Thymus (tissue), 14 donors: Measurements from ENCODE around the gene GART. TPM values are rescaled to one million over a fixed set of nuclear protein-coding genes. Genes with fewer than 3 reads are reported as not detected.

Source experiments
- DNase-seq, 9 donors: peaks; one replicate each; pipeline ENCODE4 v3.0.0-alpha.2; 2013; ENCODE audit warnings: low spot score in 9 of 9, low read depth in 6 of 9, missing footprints in 1 of 9
- H3K27ac ChIP-seq, 2 donors: one replicate each; pipeline ENCODE4 v1.5.1; 2013; ENCODE audit warnings: control low read depth in 1 of 2, low read depth in 1 of 2, low read length in 1 of 2, mild to moderate bottlenecking in 1 of 2, moderate library complexity in 1 of 2
- H3K27me3 ChIP-seq, 2 donors: one replicate each; pipeline ENCODE4 v1.5.1; 2013; ENCODE audit warnings: low read length in 1 of 2; ENCODE audit not compliant: control insufficient read depth in 2 of 2, insufficient read depth in 1 of 2
- H3K36me3 ChIP-seq, 2 donors: one replicate each; pipeline ENCODE4 v1.5.1; 2013; ENCODE audit warnings: low read length in 1 of 2, mild to moderate bottlenecking in 1 of 2, moderate library complexity in 1 of 2; ENCODE audit not compliant: control insufficient read depth in 2 of 2, insufficient read depth in 2 of 2
- H3K4me1 ChIP-seq, 2 donors: one replicate each; pipeline ENCODE4 v1.5.1; 2013; ENCODE audit warnings: low read length in 2 of 2; ENCODE audit not compliant: control insufficient read depth in 2 of 2, insufficient read depth in 2 of 2
- H3K4me3 ChIP-seq, 2 donors: one replicate each; pipeline ENCODE4 v1.5.1; 2013; ENCODE audit warnings: low read length in 2 of 2, control low read depth in 1 of 2, mild to moderate bottlenecking in 1 of 2
- H3K9me3 ChIP-seq, 2 donors: one replicate each; pipeline ENCODE4 v1.5.1; 2013; ENCODE audit warnings: low read length in 1 of 2, mild to moderate bottlenecking in 1 of 2; ENCODE audit not compliant: control insufficient read depth in 2 of 2, insufficient read depth in 1 of 2
- WGBS: extraction: QIAGEN DNeasy Blood & Tissue Kit; methylation state at CpG from one replicate; pipeline ENCODE4 v1.1.7; 2013; 5-methylcytosine and 5-hydroxymethylcytosine counted together
- long read RNA-seq, 10 donors: transcript quantifications; one replicate each; lab custom pipeline, GENCODE V29; 2026
- polyA plus RNA-seq: library from polyadenylated mRNA; stranded (reverse); fragments of 200-250 nt; gene quantifications from one replicate; pipeline ENCODE4 v1.2.3, GENCODE V29; 2013
- total RNA-seq: library from RNA; stranded (reverse); fragments of 120-200 nt; gene quantifications from one replicate; pipeline ENCODE4 v1.2.4, GENCODE V29; 2013
- donor health status: healthy.

GART gene
- total RNA-seq, result 58.5 TPM
- polyA plus RNA-seq, result 29.5 TPM
- long read RNA-seq, donor 1, partial matches to known transcripts, result 0 of 1 reads
- long read RNA-seq, donor 1, other reads (novel, unspliced or antisense), result 0 of 1 reads
- long read RNA-seq, donor 2, transcript GART-203 (22 exons, 3,341 nt), result major isoform, 13 of 1,334 reads
- long read RNA-seq, donor 2, partial matches to known transcripts, result 1,235 of 1,334 reads
- long read RNA-seq, donor 2, other reads (novel, unspliced or antisense), result 79 of 1,334 reads
- long read RNA-seq, donor 3, transcript GART-201 (11 exons, 2,149 nt), result minor isoform, 6 of 18 reads
- long read RNA-seq, donor 3, transcript GART-203 (22 exons, 3,341 nt), result major isoform, 11 of 18 reads
- long read RNA-seq, donor 3, partial matches to known transcripts, result 0 of 18 reads
- long read RNA-seq, donor 3, other reads (novel, unspliced or antisense), result 0 of 18 reads
- long read RNA-seq, donor 4, partial matches to known transcripts, result 0 of 6 reads
- long read RNA-seq, donor 4, other reads (novel, unspliced or antisense), result 0 of 6 reads
- long read RNA-seq, donor 5, transcript GART-201 (11 exons, 2,149 nt), result minor isoform, 5 of 22 reads
- long read RNA-seq, donor 5, transcript GART-203 (22 exons, 3,341 nt), result major isoform, 8 of 22 reads
- long read RNA-seq, donor 5, partial matches to known transcripts, result 7 of 22 reads
- long read RNA-seq, donor 5, other reads (novel, unspliced or antisense), result 0 of 22 reads
- long read RNA-seq, donor 6, transcript GART-203 (22 exons, 3,341 nt), result major isoform, 5 of 15 reads
- long read RNA-seq, donor 6, partial matches to known transcripts, result 7 of 15 reads
- long read RNA-seq, donor 6, other reads (novel, unspliced or antisense), result 0 of 15 reads
- long read RNA-seq, donor 7, partial matches to known transcripts, result 0 of 8 reads
- long read RNA-seq, donor 7, other reads (novel, unspliced or antisense), result 0 of 8 reads
- long read RNA-seq, donor 8, partial matches to known transcripts, result 0 of 4 reads
- long read RNA-seq, donor 8, other reads (novel, unspliced or antisense), result 0 of 4 reads
- long read RNA-seq, donor 9, transcript GART-203 (22 exons, 3,341 nt), result major isoform, 7 of 13 reads
- long read RNA-seq, donor 9, transcript GART-201 (11 exons, 2,149 nt), result minor isoform, 6 of 13 reads
- long read RNA-seq, donor 9, partial matches to known transcripts, result 0 of 13 reads
- long read RNA-seq, donor 9, other reads (novel, unspliced or antisense), result 0 of 13 reads
- long read RNA-seq, donor 10, partial matches to known transcripts, result 0 of 5 reads
- long read RNA-seq, donor 10, other reads (novel, unspliced or antisense), result 0 of 5 reads

DNA sequence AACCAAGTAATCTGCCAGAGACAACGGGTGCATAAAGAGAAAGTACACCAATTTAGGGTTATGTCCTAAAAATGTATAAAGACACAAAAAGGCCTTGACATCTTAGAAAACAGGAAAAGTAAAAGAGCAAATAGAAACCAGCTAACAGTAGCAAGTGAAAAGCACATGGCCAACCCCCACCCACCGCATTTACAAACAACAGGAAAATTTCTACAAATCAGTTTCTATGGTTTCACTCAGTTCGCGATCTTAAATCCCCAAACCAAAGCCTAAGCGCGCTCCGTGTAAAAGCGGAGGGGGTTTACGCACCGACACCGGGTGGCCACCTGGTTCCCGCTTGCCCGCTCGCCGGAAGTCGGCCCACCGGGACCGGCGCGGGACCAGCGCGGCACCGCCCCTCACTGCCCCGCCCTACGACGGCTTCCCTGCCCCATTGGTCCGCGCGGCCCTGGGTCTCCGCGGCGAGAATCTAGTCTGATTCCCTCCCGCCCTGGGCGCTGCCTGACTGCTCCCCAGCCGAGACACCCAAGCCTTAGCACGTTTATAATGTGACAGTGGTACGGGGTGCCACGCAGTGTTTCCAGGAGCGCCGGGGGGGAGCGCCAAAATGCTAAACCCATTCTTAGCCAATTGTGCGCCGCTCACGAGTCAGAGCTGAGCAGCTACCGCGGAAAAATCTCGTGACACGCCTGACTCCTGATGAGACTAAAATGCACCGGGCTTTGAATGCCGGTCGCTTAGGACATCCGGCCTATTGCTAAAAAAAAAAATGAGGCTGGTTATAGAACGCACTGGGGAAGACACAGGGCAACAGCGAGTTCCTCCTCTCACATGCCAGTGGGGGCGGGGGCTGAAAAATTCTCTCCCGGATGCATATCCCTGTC, at the start of gene GART:
Gene GART, minus strand, starts transcription at position 362 of the 884 bp plus-strand sequence. CDS start 2,802 bp downstream, outside the sequence.
- peak within 1 kb of the TSS; percentile 98 to 100 for H3K27ac ChIP-seq

DNA sequence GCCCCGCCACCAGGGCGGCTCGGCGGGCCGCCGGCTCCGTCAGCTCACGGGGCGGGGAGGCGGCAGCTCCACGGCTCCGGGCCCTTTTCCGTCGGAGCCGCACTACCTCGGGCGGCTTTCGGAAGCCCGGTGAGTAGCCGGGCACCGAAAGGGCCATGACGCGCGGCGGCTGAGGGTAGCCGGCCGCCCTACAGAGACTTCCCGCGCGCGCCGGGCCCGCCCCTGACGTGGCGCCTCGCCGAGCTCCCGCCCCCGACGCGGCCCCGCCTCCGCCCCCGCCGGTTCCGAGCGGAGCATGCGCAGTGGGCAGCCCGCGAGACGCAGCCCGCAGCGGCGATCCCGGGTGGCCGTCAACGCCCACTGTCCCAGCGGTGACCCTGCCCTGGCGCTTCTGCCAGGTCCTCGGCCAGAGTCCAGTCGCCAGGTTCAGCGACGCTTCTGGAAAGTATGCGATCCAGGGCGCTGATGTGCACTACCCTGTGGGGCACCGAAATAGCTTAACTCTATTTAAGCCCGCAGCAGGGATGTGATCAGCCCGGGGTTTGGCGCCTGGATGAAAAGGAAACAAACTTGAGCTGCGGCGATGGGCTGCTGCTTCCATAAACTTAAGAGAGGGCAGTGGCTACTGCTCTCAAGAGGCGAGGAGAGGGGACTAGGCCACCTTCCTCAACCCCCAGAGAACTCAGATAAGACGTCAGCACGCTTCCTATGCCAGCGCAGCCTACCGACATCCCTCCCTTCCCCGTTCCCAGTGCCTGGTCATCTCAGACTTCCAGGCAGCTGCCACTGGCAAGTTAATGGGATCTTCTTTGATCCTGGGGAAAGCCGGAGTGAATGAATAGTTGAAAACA, 46.8 kb upstream of the GART start, which contains the start of gene DONSON:
Gene DONSON, minus strand, starts transcription at position 200 of the 851 bp plus-strand sequence. Its CDS starts 43 bp downstream, at position 157.
- Histone ChIP-seq H3K4me1 (peaks cover 7 to 12% of the 10 kb centered on the region in 2 donors), H3K27me3 (peaks cover 0 to 2% of the 10 kb centered on the region in 2 donors), H3K36me3 (peaks cover 3% of the 10 kb centered on the region in 2 donors), H3K4me3 (peak within 1 kb of the TSS; percentile 83 to 97), H3K27ac (peak within 1 kb of the TSS; percentile 67 to 69), H3K9me3 (no peaks in the 10 kb centered on the region)
- DNase-seq, result peak; percentile 52 to 90 (median 74)
- under 1% methylated on average over 78 of the region's 78 CpGs for WGBS

More for the DNA sequence above, at the start of gene GART:
- Histone ChIP-seq H3K27me3 (no peaks in the 10 kb centered on the region), H3K4me1 (peaks cover 5 to 6% of the 10 kb centered on the region in 2 donors), H3K9me3 (no peaks in the 10 kb centered on the region), H3K4me3 (peak within 1 kb of the TSS; percentile 92 to 95), H3K36me3 (peaks cover 10 to 26% of the 10 kb centered on the region in 2 donors)
- under 1% methylated on average over 56 of the region's 56 CpGs for WGBS
- peak; percentile 30 to 84 (median 58) for DNase-seq

DNA sequence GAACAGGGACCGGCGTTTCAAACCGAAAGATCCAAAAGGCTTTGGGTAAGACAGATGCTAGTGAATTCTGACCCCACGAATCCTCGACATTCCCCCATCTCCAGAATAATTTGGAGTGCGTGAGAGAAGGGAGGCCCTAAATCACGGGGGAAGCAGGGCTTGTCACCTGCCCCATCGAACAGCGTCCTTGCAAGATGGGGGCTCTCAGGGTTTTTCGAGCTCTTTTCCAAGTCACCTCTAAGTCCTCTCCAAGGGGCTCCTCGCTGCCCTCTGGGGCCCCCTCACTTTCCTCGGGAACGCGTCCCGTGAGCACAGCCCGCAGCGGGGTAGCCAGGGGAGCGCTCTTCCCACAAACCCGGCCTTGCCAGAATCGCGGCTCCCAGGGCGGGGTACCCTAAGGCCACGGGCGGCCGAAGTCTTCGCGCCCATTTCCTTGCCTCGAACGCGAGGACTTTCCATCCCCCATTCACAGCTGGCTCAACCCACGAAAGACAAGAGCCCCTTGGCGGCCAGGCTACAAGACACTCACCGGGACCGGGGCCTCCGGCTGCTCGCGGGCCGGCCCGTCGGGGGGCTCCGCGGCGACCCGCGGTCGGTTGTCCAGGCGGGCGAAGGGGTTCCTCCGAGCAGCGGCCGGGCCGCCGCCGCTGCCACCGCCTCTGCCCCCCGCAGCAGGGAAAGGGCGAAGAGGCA, 46.0 kb upstream of the GART start:
- Histone ChIP-seq H3K27me3 (peaks cover 0 to 2% of the 10 kb centered on the region in 2 donors), H3K36me3 (peaks cover 3 to 4% of the 10 kb centered on the region in 2 donors), H3K4me3 (peak overlapping the region; percentile 83 to 97), H3K4me1 (peaks cover 7 to 12% of the 10 kb centered on the region in 2 donors), H3K27ac (peak overlapping the region in 1 of 2 donors; percentile 61), H3K9me3 (no peaks in the 10 kb centered on the region)
- peak in 3 of 9 donors; percentile 24 to 30 (median 25) for DNase-seq
- 2% methylated on average over 57 of the region's 57 CpGs for WGBS

DNA sequence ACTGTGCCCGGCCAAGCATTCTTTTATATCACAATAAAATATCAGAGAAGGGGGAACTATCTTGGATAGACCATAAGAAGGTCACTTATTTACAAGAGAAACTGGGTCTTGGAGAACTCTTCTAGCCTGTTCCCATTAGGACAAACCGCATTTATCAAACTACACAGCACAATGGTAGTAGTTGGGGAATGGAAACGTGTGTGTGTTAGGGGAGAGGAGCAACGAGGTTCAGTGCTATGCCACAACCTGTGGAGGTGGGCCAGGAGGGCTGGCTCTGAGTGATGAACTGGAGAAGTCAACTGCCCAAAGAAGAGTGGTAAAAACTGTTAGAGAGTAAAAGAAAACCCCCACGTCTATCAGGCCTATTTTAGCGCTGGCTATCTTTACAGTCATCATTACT, 45.0 kb upstream of the GART start:
- Histone ChIP-seq H3K27ac (no peak overlapping the region), H3K4me1 (peaks cover 7 to 12% of the 10 kb centered on the region in 2 donors), H3K9me3 (no peaks in the 10 kb centered on the region), H3K4me3 (no peak overlapping the region), H3K36me3 (peaks cover 4 to 6% of the 10 kb centered on the region in 2 donors), H3K27me3 (peaks cover 0 to 2% of the 10 kb centered on the region in 2 donors)
- WGBS, result 90% methylated on average over 6 of the region's 6 CpGs
- DNase-seq, result no peak

DNA sequence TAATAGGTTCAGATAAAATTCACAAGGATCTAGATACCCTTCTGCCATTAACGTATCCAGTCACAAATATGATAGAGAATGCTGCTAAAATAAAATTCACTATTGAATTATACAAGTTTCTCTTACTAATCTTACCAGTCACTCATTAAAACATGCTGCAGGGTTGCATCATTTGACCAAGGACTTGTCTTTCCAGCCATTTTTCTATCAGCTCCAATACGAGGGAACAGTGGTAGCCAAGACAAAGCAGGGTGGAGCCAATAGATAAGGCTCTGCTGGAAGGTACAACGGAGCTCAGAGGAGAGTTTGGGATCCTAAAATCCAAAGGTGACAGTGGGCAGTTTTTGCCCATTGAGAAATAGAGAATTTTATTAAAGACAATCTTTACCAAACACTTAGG, 42.5 kb upstream of the GART start:
- Histone ChIP-seq H3K27ac (no peak overlapping the region), H3K36me3 (peaks cover 8 to 10% of the 10 kb centered on the region in 2 donors), H3K27me3 (peaks cover 0 to 2% of the 10 kb centered on the region in 2 donors), H3K9me3 (no peaks in the 10 kb centered on the region), H3K4me3 (no peak overlapping the region), H3K4me1 (peaks cover 7 to 12% of the 10 kb centered on the region in 2 donors)
- DNase-seq, result no peak
- 98% methylated on average over 3 of the region's 3 CpGs for WGBS

DNA sequence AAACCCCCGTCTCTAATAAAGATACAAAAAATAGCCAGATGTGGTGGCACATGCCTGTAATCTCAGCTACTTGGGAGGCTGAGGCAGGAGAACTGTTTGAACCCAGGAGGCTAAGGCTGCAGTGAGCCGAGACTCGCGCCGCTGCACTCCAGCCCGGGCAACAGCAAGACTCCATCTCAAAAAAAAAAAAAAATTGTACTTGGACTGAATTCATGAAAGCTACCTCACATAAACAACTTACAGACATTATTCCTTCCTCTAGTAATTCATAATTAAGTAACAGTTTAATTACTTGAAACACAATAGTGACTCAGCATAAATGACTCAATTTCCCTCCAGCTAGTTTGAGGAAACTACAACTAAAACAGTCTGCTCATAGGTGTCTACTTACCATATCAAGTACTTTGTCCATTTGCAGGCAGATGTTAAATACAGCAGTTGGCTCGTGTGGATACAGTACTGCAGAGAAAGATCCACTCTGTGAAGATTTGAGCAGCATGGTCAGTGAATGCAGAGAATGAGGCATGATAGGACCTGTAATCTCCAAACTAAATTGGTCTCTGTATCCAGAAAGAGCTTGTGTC, 37.1 kb upstream of the GART start:
- Histone ChIP-seq H3K27ac (peak overlapping the region in 1 of 2 donors; percentile 15), H3K27me3 (no peaks in the 10 kb centered on the region), H3K36me3 (peaks cover 16 to 46% of the 10 kb centered on the region in 2 donors), H3K4me1 (no peaks in the 10 kb centered on the region), H3K9me3 (no peaks in the 10 kb centered on the region), H3K4me3 (no peak overlapping the region)
- no peak for DNase-seq
- WGBS, result 97% methylated on average over 7 of the region's 7 CpGs

DNA sequence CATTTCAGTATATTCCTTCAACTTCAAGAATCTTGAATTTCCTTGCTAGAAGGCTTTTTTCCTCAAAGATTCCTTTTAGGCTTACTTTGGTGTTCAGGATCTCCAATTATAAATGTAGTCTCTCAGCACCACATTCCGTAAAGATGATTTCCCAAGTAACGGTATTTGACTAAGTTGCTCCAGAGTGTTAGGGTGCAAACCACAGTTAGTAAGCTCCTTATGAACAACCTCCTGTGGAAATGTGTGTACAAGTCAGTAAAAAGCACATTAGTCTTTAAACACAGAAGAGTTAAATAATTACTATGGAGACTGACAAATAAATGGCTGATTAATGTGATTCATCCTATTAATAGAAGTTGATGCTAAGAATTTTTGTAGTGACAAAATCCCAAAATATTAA, 36.3 kb upstream of the GART start:
- no peak for DNase-seq
- WGBS, result 98% methylated on average over 2 of the region's 2 CpGs
- H3K4me1 ChIP-seq, result no peaks in the 10 kb centered on the region

More for the DNA sequence above, 36.3 kb upstream of the GART start:
- Histone ChIP-seq H3K27ac (no peak overlapping the region), H3K36me3 (peaks cover 16 to 52% of the 10 kb centered on the region in 2 donors), H3K4me3 (no peak overlapping the region), H3K27me3 (no peaks in the 10 kb centered on the region), H3K9me3 (no peaks in the 10 kb centered on the region)
